Activated T-cell treated with anti-CD3 and anti-CD28 coated beads, Interleukin-2, amount 50 U/mL, for 72 hours (primary cell): Measurements from ENCODE around the gene RGS7BP. TPM values are rescaled to one million over a fixed set of nuclear protein-coding genes. Genes with fewer than 3 reads are reported as not detected.
A peak's percentile ranks its signal among the peaks of the same experiment; 100 is the strongest.

ENCODE experiments used
- ATAC-seq, 2 donors: fragments of 150-1000 bp; cut with Tn5 transposase; replicated peaks in 1 of 2; 2 replicates each; pipeline ENCODE4 v1.10.0; 2021; ENCODE audit warnings: moderate library complexity in 2 of 2, mild to moderate bottlenecking in 1 of 2
- DNase-seq, 2 donors: peaks; one replicate each; pipeline ENCODE4 v3.0.0; 2021 to 2022; ENCODE audit warnings: mixed read lengths in 1 of 2
- H3K27ac Mint-ChIP-seq: one replicate; pipeline ENCODE4 v1.8.0; 2022; ENCODE audit warnings: mild to moderate bottlenecking, moderate library complexity, mixed read lengths
- H3K27me3 Mint-ChIP-seq: one replicate; pipeline ENCODE4 v1.8.0; 2022; ENCODE audit warnings: low read depth, mixed read lengths
- H3K36me3 Mint-ChIP-seq, 2 donors: one replicate each; pipeline ENCODE4 v1.8.0; 2022; ENCODE audit warnings: mixed read lengths in 2 of 2, mild to moderate bottlenecking in 1 of 2; ENCODE audit not compliant: insufficient read depth in 2 of 2
- H3K4me1 Mint-ChIP-seq: one replicate; pipeline ENCODE4 v1.8.0; 2022; ENCODE audit warnings: low read depth, mixed read lengths
- H3K4me3 Mint-ChIP-seq, 2 donors: one replicate each; pipeline ENCODE4 v1.8.0; 2022; ENCODE audit warnings: mild to moderate bottlenecking in 2 of 2, mixed read lengths in 2 of 2, moderate library complexity in 2 of 2
- H3K9me3 Mint-ChIP-seq, 2 donors: one replicate each; pipeline ENCODE4 v1.8.0; 2022; ENCODE audit warnings: mixed read lengths in 2 of 2
- total RNA-seq, 2 donors: library from RNA; stranded (reverse); gene quantifications; one replicate each; pipeline ENCODE4 v1.2.3, GENCODE V29; 2022

Gene RGS7BP
- total RNA-seq, 2 donors from 2014 or later: not detected

DNA sequence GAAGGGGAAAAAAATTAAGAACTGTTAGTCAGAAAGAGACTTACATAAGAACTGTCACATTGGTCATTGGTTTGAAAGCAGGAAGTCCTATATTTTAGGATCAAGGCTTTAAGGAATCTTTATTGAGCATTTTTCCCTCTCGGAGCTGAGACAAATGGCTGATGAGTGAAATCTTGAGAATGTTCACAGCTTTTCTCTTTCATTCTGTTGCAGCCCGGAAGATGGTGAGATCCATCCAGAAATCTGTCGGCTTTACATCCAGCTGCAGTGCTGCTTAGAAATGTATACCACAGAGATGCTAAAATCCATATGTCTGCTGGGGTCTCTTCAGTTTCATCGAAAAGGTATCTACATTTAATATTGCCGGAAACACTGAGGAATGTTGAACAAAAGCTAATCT is 69.7 kb downstream of the RGS7BP start:
- H3K4me3 Mint-ChIP-seq: no peak overlapping the region
- ATAC-seq (no peak), DNase-seq (no peak)
- no peaks in the 10 kb centered on the region for H3K4me1 Mint-ChIP-seq
- no peak overlapping the region for H3K27ac Mint-ChIP-seq
- H3K27me3 Mint-ChIP-seq: peaks cover 18% of the 10 kb centered on the region
- H3K9me3 Mint-ChIP-seq: no peaks in the 10 kb centered on the region
- no peaks in the 10 kb centered on the region for H3K36me3 Mint-ChIP-seq

DNA sequence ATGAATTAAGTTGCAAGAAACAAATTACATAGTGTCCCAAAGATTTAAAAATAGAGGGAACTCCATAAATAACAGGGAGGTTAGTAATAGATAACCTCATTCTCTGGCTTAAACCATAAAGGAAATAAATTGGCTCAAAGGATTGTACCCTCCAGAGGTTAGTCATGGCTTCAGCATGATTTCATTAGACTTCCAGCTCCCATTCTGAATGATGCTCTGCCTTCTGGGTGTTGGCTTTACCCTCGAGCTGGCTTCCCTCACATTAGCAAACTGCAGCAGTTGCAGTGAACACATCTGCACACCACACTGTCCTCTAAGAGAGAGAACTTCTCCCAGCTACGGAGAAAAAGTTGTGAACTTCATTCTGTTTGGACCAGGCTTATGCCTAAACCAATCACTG is 70.4 kb downstream of the RGS7BP start:
- Mint-ChIP-seq H3K9me3 (no peaks in the 10 kb centered on the region), H3K4me1 (no peaks in the 10 kb centered on the region), H3K27me3 (peaks cover 18% of the 10 kb centered on the region), H3K27ac (no peak overlapping the region), H3K36me3 (no peaks in the 10 kb centered on the region), H3K4me3 (no peak overlapping the region)
- DNase-seq (no peak), ATAC-seq (no peak)

DNA sequence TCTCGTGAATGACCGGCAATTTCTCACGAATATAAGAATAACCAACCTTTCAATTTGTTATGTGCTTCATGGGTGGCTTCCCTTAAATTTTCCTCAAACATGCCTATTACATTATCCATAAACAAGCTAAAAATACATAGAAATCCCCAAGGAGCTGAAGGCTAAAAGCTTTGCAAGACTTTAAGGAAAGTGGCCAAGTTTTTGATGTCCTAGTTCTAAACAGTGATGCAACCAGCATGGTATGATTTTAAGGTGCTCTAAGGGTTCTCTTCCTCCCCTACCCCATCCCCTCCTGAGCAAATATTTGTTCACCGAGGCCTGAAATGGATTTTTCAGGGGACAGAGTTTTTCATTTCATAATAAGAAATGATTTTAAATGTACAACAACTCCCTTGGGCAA is 79.8 kb downstream of the RGS7BP start:
- Mint-ChIP-seq H3K4me3 (no peak overlapping the region), H3K4me1 (no peaks in the 10 kb centered on the region), H3K27me3 (peaks cover 18% of the 10 kb centered on the region), H3K36me3 (no peaks in the 10 kb centered on the region), H3K27ac (no peak overlapping the region), H3K9me3 (no peaks in the 10 kb centered on the region)
- ATAC-seq (no peak), DNase-seq (no peak)

DNA sequence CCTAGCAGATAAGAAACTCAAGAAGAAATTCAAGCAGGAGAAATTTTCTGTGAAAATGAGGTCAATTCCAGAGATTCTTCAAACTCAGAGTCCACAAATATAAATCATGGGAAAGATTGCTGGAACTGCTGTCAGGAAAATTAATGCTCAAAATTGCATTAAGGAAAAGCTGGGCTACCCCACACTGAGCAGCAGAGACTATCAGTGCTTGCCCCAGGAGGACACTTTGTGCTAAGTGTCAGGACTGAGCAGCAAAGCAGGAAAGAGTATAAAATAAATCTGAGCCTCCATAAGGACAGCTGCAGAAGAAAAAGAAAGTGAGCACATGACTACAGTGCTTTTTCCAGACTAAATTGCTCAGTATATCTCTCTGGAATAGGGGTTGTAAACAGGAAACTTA is 81.6 kb downstream of the RGS7BP start:
- H3K36me3 Mint-ChIP-seq: no peaks in the 10 kb centered on the region
- no peak overlapping the region for H3K4me3 Mint-ChIP-seq
- no peaks in the 10 kb centered on the region for H3K4me1 Mint-ChIP-seq
- H3K9me3 Mint-ChIP-seq: no peaks in the 10 kb centered on the region
- DNase-seq (no peak), ATAC-seq (no peak)
- H3K27ac Mint-ChIP-seq: no peak overlapping the region
- H3K27me3 Mint-ChIP-seq: peaks cover 18% of the 10 kb centered on the region

DNA sequence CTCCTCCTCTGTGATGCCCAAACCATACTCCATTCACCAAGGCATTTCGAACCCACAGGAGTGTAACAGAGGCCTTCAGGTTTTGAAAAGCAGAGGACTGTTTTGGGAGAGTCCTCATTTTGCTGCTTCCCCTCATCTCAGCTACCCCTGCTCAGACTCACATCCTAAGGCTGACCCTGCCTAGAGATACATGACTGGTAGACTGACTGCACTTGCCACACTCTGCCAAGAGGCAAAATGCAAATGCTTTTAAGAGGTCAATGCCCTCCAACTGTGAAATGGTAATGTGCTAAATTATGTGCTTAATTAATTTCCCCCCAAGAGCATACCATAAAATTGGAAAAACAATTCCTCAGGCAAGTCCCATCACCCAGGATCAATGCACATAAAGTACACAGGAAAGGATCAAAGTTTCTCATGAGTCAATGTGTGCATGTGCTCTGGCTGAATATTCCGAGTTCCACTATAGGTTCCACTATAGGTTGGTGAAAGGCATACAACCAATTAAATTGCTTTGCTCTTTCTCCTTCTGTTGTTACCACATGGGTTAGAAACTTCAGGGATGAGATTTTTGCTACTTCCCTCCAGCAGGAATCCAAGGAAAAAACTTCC is 87.0 kb downstream of the RGS7BP start:
- ATAC-seq (no peak), DNase-seq (no peak)
- no peak overlapping the region for H3K27ac Mint-ChIP-seq
- H3K4me1 Mint-ChIP-seq: no peaks in the 10 kb centered on the region
- no peaks in the 10 kb centered on the region for H3K36me3 Mint-ChIP-seq
- H3K9me3 Mint-ChIP-seq: no peaks in the 10 kb centered on the region
- no peak overlapping the region for H3K4me3 Mint-ChIP-seq
- peaks cover 5% of the 10 kb centered on the region for H3K27me3 Mint-ChIP-seq

DNA sequence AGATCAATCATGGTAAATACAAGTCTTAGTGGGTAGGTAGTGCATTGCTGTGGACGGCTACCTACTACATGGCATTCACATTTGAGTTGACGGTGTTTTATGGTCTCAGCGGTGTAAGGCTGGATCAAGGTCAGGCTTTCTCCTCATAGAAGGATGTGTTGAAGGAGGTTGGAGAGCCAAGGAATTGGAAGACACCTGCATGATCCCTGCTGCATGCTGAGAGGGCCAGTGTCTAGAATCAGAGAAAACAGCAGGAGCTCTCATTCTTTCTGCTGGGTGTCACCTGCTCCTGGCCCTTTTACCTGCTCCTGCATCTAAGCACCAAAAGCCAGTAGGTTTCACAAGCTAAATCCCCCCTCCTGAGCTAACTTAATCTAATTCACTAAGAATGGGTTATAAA is 88.2 kb downstream of the RGS7BP start:
- ATAC-seq (no peak), DNase-seq (no peak)
- Mint-ChIP-seq H3K4me1 (no peaks in the 10 kb centered on the region), H3K36me3 (no peaks in the 10 kb centered on the region), H3K27me3 (peaks cover 5% of the 10 kb centered on the region), H3K4me3 (no peak overlapping the region), H3K9me3 (no peaks in the 10 kb centered on the region), H3K27ac (no peak overlapping the region)

DNA sequence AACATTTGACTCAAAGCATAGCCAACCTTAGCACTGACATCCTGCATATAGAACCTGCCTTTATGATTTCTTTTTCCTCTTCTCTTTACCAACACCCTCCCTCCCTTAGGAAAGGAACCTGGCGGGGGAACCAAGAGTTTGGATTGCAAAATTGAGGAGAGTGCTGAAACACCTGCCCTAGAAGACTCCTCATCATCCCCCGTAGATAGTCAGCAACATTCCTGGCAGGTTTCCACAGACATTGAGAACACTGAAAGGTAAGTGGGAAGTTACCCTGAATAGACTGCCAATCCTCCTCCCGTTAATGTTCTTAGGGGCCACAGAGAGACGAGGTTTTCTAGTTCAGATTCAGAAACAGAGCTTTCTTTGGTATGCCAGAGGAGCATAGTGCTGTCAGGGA is 88.8 kb downstream of the RGS7BP start:
- no peak overlapping the region for H3K4me3 Mint-ChIP-seq
- peaks cover 5% of the 10 kb centered on the region for H3K27me3 Mint-ChIP-seq
- no peak for DNase-seq
- H3K9me3 Mint-ChIP-seq: no peaks in the 10 kb centered on the region
- no peak for ATAC-seq
- no peaks in the 10 kb centered on the region for H3K36me3 Mint-ChIP-seq
- no peak overlapping the region for H3K27ac Mint-ChIP-seq
- no peaks in the 10 kb centered on the region for H3K4me1 Mint-ChIP-seq

DNA sequence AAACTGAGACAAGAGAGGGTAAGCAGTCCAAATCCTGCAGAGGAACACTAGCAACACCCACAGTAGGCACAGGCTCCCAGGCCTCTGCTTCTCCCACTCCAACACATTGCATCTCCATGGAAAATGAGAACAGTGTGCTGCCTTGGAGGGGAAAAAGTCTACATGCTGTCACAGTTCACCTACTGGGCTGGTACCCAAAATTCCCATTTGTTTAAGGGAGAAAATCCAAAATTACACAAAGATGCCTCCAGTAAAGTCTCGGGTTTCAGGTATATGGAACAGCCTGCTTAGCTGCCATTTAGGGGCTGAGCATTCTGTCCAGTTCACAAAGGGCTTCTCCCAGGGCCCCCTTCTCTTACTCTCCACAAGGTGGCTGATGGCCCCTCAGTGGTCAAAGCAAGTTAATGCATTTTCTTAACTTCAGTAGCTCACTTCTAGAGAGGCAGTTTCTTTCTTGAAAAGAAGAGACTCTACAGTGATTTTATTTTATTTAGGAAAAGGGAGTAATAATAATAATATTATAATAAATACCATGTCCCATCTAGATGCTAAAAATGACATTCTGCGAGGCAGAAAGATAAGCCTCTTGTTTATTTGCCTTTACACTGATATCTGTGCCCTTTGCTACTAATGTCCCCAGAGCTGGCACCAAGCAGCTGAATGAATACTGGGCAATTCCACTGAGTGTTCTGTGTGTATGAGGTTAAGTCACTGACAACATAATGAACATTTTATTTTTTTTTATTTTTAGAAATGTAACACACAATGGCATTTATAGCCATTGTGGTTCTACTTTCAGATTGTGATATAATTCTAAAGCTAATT is 89.4 kb downstream of the RGS7BP start:
- Mint-ChIP-seq H3K4me3 (no peak overlapping the region), H3K4me1 (no peaks in the 10 kb centered on the region), H3K9me3 (no peaks in the 10 kb centered on the region), H3K27ac (no peak overlapping the region), H3K27me3 (peaks cover 1% of the 10 kb centered on the region), H3K36me3 (no peaks in the 10 kb centered on the region)
- ATAC-seq: no peak
- no peak for DNase-seq

DNA sequence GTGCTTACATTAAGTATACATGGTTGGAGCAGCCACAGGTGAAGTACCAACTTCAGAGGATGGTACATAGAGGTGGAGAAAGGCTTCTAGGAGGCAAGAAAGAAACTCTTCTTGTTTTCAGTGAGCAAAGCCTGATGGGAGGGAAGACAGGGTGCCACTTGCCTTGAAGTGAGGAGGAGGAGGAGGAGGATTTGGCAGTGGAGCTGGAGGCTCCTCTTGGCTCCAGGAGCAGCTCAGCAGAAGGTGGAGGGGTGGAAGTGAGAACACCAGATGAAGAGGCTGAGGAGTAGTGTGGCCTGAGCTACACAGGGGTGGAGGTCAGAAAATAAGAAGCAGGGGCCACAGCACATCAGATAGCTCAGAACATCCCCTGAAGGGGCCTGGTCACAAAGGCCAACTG is 93.4 kb downstream of the RGS7BP start:
- H3K4me1 Mint-ChIP-seq: no peaks in the 10 kb centered on the region
- DNase-seq (no peak), ATAC-seq (no peak)
- H3K4me3 Mint-ChIP-seq: no peak overlapping the region
- no peaks in the 10 kb centered on the region for H3K36me3 Mint-ChIP-seq
- no peak overlapping the region for H3K27ac Mint-ChIP-seq
- H3K27me3 Mint-ChIP-seq: no peaks in the 10 kb centered on the region
- no peaks in the 10 kb centered on the region for H3K9me3 Mint-ChIP-seq

DNA sequence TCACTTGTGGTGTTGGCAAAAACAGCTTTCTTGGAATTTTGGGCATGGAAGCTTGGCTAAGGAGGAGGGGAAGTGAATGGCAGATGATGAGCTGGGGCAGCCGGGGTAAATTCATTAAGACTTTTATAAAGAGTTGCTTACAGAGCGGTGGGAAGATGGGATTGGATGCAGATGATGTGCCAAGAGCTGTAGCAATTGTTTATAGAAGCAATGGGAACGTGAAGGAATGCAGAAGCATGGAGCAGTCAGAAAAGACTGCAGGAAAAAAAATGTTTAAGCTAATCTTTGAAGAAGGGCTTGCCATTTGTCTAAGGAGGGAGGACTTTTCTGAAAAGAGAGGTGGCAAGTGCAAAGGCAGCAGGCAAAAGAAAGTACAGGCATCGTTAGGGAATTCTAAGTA is 97.9 kb downstream of the RGS7BP start:
- Mint-ChIP-seq H3K9me3 (no peaks in the 10 kb centered on the region), H3K36me3 (no peaks in the 10 kb centered on the region), H3K27me3 (peaks cover under 1% of the 10 kb centered on the region), H3K27ac (no peak overlapping the region), H3K4me1 (no peaks in the 10 kb centered on the region), H3K4me3 (no peak overlapping the region)
- DNase-seq: no peak
- no peak for ATAC-seq

DNA sequence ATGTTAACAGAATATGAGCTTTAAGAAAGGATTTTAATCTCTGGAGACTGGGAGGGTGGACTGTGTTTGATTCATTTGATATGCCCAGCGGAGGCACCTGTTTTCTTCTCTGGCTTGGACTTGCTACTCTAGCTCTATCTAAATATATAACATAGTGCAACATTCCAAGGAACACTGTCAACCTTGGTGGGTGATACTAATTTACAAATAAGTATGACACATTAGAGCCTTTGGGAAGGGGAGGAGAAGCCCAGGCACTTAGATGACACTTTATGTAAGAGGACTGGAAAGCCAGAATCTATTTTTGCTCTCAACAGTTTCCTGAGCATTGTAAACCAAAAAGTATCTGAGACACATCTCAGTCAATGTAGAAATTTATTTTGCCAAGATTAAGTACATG is 101.1 kb downstream of the RGS7BP start:
- no peaks in the 10 kb centered on the region for H3K4me1 Mint-ChIP-seq
- no peak for ATAC-seq
- H3K4me3 Mint-ChIP-seq: no peak overlapping the region

DNA sequence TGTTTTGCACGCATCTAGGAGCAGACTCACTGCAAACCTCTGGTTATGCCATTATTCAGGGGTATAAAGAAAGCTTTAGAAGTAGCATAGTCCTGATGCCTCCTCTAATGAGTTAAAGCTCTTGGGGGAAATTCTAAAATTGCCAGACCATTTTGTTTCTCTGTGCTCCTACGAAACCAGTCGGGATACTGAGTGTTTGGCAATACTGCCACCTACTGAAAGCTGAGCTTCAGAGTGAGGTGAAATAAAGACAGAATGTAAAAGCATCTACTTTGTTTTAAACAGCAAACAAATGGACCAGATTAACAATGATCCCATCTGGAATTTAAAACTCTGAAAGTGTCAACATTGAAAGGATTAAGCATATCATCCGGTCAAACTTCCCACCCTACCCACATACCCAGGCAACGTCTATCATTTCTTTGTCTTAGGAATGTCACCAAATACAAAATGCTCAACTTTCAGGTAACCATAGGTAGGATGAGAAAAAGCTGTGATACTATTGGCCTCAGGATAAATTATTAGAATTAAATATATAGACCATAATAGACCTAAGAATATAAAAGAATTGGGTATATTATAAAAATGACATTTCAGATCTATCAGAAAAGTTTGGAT is 106.6 kb downstream of the RGS7BP start:
- ATAC-seq: no peak
- Mint-ChIP-seq H3K4me3 (no peak overlapping the region), H3K27ac (no peak overlapping the region), H3K27me3 (peaks cover 14% of the 10 kb centered on the region), H3K36me3 (no peaks in the 10 kb centered on the region), H3K4me1 (no peaks in the 10 kb centered on the region), H3K9me3 (no peaks in the 10 kb centered on the region)
- DNase-seq: peak in 1 of 2 donors; percentile 4

More for the DNA sequence above, 101.1 kb downstream of the RGS7BP start:
- no peak overlapping the region for H3K27ac Mint-ChIP-seq
- no peaks in the 10 kb centered on the region for H3K36me3 Mint-ChIP-seq
- DNase-seq: no peak
- H3K9me3 Mint-ChIP-seq: no peaks in the 10 kb centered on the region
- H3K27me3 Mint-ChIP-seq: peaks cover 6% of the 10 kb centered on the region

DNA sequence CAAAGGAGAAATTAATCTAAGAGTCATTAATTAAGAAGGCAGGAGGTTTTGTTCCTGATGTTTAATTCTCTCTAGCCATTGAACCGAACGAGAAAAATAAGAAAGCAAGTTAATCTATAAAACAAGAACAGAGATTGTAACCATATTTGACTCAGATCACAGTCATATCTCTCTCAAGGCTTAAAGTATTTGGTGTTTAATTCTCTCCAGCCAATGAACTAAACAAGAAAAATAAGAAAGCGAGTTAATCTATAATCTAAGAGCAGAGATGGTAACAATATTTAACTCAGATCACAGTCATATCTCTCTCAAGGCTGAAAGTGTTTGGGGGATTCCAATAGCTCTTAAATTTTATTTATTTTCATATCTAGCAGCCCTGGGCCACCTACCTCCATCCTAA is 110.1 kb downstream of the RGS7BP start:
- no peak for DNase-seq
- Mint-ChIP-seq H3K36me3 (no peaks in the 10 kb centered on the region), H3K27ac (no peak overlapping the region), H3K4me1 (no peaks in the 10 kb centered on the region), H3K9me3 (no peaks in the 10 kb centered on the region), H3K27me3 (peaks cover 9% of the 10 kb centered on the region), H3K4me3 (no peak overlapping the region)
- ATAC-seq: no peak
